WI38 (cell line): ENCODE measurements around the gene B3GALT2.

Source experiments
- H3K4me3 ChIP-seq: 2 replicates; pipeline ENCODE4 v1.5.1; 2011; ENCODE audit warnings: low read depth, mild to moderate bottlenecking, control low read depth, low read length
- CTCF ChIP-seq: IDR thresholded peaks from 2 replicates; pipeline ENCODE4 v1.5.1; 2012; ENCODE audit warnings: low read depth, mild to moderate bottlenecking, control low read depth, low read length

The B3GALT2 gene

GRCh38 chr1:193216920-193217319, 30.5 kb upstream of the B3GALT2 start:
- TF ChIP-seq CTCF: no peak
- H3K4me3 ChIP-seq: no peak overlapping the region

DNA sequence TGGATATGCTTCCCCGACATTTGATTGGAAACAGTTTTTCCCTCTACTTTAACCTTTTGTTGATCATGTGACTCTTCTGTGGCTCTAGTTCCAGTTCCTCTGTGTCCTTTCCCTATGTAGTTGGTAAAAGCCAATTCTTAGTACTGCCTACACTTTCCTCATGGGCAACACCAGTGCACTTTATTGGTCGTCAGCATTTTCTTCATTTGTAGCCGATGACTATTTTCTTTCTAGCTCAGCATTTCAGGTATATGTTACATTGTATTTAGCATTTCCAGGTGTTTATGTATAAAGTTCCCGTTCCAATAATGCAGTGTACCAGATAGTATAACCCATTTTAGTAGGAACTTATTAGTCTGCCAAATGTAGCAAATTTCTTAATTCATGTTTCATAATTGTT, 27.6 kb upstream of the B3GALT2 start:
- no peak overlapping the region for H3K4me3 ChIP-seq
- no peak for TF ChIP-seq CTCF

- no peak overlapping the region for H3K4me3 ChIP-seq
- no peak for TF ChIP-seq CTCF
Observed at GRCh38 chr1:193212637-193213036, 26.2 kb upstream of the B3GALT2 start.

DNA sequence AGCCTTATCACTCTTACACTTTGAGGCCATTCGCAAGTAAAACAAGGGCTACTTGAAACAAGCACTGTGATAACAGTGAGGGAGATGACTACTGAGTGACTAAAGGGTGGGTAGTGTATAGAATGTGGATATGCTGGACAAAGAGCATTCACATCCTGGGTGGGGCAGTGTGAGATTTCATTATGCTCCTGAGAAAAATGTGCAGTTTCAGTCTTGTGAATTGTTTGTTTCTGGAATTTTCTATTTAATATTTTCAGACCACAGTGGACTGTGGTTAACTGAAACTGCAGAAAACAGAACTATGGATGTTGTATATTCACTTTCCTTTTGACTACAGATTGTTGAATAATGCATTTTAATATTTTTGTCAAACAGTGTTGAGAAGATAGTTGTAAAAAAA, 25.1 kb upstream of the B3GALT2 start:
- H3K4me3 ChIP-seq: no peak overlapping the region
- TF ChIP-seq CTCF: no peak

DNA sequence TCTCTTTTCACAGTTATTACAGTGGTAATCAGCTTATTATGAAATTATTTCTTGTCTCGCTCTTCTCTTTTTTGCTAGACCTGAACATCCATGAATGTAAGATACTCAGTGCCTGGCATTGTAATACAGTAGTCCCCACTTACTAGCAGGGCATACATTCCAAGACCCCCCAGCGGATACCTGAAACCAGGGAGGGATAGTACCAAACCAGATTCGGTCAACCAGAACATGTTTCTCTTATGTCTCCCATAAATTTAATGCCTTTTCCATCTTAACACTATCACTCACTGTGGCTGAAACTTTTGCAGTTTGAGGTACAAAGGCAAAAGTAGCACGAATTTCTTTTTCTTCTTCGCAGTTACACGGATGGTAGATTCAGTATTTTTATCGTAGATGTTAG, 24.6 kb upstream of the B3GALT2 start:
- TF ChIP-seq CTCF: no peak
- no peak overlapping the region for H3K4me3 ChIP-seq

DNA sequence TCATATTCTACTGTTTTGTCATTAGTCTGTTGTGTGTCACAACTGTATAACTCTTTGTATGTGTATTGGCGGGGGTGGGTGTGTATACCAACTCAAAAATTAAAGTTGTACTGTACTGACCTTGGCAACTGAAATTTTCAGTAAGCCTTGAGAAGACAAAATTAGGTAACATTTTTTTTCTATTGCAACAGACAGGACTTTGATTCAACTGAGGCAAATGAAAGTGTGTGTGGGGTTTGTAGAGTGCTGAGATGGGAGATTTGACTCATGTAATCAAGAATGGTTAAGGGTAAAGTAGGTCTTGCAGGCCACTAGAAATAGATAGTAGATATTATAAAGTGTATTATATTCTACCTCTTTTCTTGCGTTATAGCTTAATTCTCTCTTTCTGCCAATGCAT, 14.6 kb upstream of the B3GALT2 start:
- no peak overlapping the region for H3K4me3 ChIP-seq
- TF ChIP-seq CTCF: no peak

DNA sequence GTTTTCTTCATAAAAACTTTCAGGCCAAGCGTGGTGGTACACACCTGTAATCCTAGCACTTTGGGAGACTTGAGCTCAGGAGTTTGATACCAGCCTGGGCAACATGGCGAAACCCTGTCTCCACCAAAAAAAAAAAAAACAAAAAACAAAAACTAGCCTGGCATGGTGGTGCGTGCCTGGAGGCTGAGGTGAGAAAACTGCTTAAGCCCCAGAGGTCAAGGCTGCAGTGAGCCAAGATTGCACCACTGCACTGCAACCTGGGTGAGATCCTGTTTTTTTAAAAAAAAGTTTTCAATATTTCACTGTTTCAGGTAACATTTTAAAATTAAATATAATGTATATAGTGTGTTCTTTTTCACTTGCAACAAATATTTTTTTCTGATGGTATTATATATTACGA, 13.5 kb upstream of the B3GALT2 start:
- H3K4me3 ChIP-seq: no peak overlapping the region
- no peak for TF ChIP-seq CTCF
